Adipocyte (in vitro differentiated cells): Measurements from ENCODE around the gene PITPNM2.

Source experiments
- DNase-seq: peaks from one replicate; pipeline ENCODE4 v3.0.0-alpha.2; 2015; ENCODE audit warnings: low read depth
- H3K27me3 ChIP-seq: replicated peaks from 2 replicates; pipeline ENCODE4 v1.7.0; 2013; ENCODE audit warnings: mild to moderate bottlenecking, low read length, moderate library complexity; ENCODE audit not compliant: control insufficient read depth, insufficient read depth
- H3K36me3 ChIP-seq: 2 replicates; pipeline ENCODE4 v1.7.0; 2013; ENCODE audit warnings: low read length, mild to moderate bottlenecking, moderate library complexity; ENCODE audit not compliant: control insufficient read depth, insufficient read depth, severe bottlenecking
- H3K4me1 ChIP-seq: 2 replicates; pipeline ENCODE4 v1.7.0; 2013; ENCODE audit warnings: mild to moderate bottlenecking, low read length, moderate library complexity; ENCODE audit not compliant: control insufficient read depth, insufficient read depth
- H3K4me3 ChIP-seq: 2 replicates; pipeline ENCODE4 v1.7.0; 2013; ENCODE audit warnings: mild to moderate bottlenecking, low read length, moderate library complexity
- H3K9ac ChIP-seq: 2 replicates; pipeline ENCODE4 v1.7.0; 2013; ENCODE audit warnings: mild to moderate bottlenecking, low read length, moderate library complexity
- H3K9me3 ChIP-seq: 2 replicates; pipeline ENCODE4 v1.7.0; 2013; ENCODE audit warnings: mild to moderate bottlenecking, low read length, moderate library complexity; ENCODE audit not compliant: control insufficient read depth

PITPNM2 gene

GRCh38 chr12:123143736-123144461 lies 7.0 kb downstream of the PITPNM2 start:
- Histone ChIP-seq H3K4me3 (no peak overlapping the region), H3K36me3 (no peaks in the 10 kb centered on the region), H3K27me3 (no peaks in the 10 kb centered on the region), H3K4me1 (peaks cover 45% of the 10 kb centered on the region), H3K9ac (no peak overlapping the region), H3K9me3 (no peaks in the 10 kb centered on the region)
- no peak for DNase-seq

GRCh38 chr12:123142921-123143735 lies 7.8 kb downstream of the PITPNM2 start:
- Histone ChIP-seq H3K9ac (peak overlapping the region; percentile 80), H3K4me3 (peak overlapping the region; percentile 65), H3K36me3 (no peaks in the 10 kb centered on the region), H3K27me3 (no peaks in the 10 kb centered on the region), H3K9me3 (no peaks in the 10 kb centered on the region), H3K4me1 (peaks cover 45% of the 10 kb centered on the region)
- DNase-seq, result no peak

GRCh38 chr12:123142518-123142840 lies 8.4 kb downstream of the PITPNM2 start:
- Histone ChIP-seq H3K9ac (peak overlapping the region; percentile 80), H3K4me3 (peak overlapping the region; percentile 65), H3K36me3 (no peaks in the 10 kb centered on the region), H3K4me1 (peaks cover 45% of the 10 kb centered on the region), H3K27me3 (no peaks in the 10 kb centered on the region), H3K9me3 (no peaks in the 10 kb centered on the region)
- DNase-seq, result no peak

DNA sequence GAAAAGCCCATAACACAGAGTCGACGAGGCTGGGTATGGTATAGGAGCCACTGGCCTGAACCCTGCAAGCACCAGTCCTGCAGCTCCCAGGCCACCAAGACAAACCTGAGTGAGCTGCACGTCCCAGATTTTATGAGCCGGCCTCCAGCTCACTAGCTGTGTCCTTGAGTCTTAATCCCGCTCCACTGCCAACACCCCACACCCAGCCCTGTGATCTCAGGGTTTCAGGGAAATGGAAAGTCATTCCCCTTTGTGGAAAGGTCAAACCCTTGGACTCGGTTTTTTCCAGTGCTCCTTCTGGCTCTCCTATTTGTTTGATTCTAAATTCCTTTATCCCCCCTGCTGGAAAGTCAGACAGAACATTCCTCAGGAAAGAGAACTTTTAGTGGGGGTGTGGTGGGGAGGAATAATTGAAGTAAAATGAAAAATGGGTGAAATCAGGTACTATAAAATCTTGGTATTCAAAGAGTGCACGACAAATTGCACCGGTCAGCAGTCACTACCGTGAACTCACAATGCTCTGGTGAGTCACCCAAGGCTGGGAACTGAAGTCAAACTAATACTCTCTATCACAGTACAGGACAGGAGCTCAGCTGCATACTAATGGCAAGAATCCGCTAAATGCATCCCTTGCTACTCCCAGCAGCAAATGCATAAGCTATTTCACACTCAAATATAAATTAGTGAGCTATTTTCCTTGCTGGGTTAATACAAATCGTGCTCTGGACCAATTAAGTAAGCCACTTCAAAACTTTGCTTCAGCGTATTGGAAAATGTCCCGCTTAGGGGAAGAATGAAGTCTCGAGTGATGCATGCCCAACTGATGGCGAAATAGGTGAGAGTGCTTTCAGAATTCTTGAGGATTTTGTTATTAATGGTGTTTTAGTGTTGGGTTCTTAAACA lies 9.0 kb downstream of the PITPNM2 start:
- Histone ChIP-seq H3K9ac (peak overlapping the region; percentile 80), H3K36me3 (peaks cover 4% of the 10 kb centered on the region), H3K27me3 (no peaks in the 10 kb centered on the region), H3K4me3 (peak overlapping the region; percentile 65), H3K9me3 (no peaks in the 10 kb centered on the region), H3K4me1 (peaks cover 45% of the 10 kb centered on the region)
- peak; percentile 81 for DNase-seq

- Histone ChIP-seq H3K4me1 (peaks cover 45% of the 10 kb centered on the region), H3K27me3 (no peaks in the 10 kb centered on the region), H3K4me3 (peak overlapping the region; percentile 65), H3K9ac (peak overlapping the region; percentile 80), H3K9me3 (no peaks in the 10 kb centered on the region), H3K36me3 (peaks cover 4% of the 10 kb centered on the region)
- DNase-seq, result no peak
Observed at GRCh38 chr12:123140676-123141614, 9.9 kb downstream of the PITPNM2 start.

DNA sequence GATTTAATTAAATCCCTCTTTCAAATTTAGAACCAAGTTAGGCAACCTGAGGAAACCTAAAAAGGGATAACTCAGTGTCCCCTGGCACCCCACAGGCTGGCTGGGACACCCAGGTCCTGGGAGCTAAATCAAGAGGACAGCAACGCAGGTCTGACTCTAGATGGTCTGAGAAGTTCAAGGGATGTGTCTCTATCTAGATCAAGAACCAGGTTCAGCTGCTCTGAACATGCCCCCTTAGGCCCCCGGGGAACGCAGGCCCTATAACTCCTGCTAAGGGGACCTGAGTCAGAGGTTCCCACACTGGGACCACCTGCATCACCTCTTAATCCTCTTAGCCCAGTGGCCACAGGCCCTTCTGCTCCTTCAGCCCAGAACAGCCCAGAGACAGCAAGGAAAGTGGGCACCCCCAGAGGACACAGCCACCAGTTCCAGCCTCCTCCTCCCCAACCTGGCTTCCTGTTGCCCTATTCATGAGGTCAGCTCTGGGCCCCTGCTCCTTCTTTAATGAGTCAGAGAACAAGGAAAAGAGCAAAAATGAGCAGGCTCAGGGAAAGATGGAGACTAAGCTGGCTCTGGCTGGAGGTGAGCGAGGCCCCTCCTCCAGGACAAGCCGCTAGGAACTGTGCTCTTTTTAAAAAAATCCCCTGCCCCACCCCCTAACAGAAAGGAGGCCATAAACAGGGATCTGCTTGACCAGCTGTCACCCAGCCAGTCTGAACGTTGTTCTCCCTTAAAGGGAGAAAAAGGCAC lies 10.8 kb downstream of the PITPNM2 start:
- H3K4me3 ChIP-seq, result no peak overlapping the region
- H3K36me3 ChIP-seq, result peaks cover 4% of the 10 kb centered on the region
- peak; percentile 34 for DNase-seq
- H3K27me3 ChIP-seq, result no peaks in the 10 kb centered on the region
- H3K9me3 ChIP-seq, result no peaks in the 10 kb centered on the region
- peak overlapping the region; percentile 80 for H3K9ac ChIP-seq
- peaks cover 45% of the 10 kb centered on the region for H3K4me1 ChIP-seq

- Histone ChIP-seq H3K9ac (no peak overlapping the region), H3K9me3 (no peaks in the 10 kb centered on the region), H3K4me1 (peaks cover 27% of the 10 kb centered on the region), H3K36me3 (peaks cover 4% of the 10 kb centered on the region), H3K27me3 (no peaks in the 10 kb centered on the region), H3K4me3 (no peak overlapping the region)
- DNase-seq, result no peak
Observed at GRCh38 chr12:123135688-123136087, 15.2 kb downstream of the PITPNM2 start.

GRCh38 chr12:123134826-123135225 lies 16.1 kb downstream of the PITPNM2 start:
- Histone ChIP-seq H3K36me3 (peaks cover 4% of the 10 kb centered on the region), H3K9ac (no peak overlapping the region), H3K4me3 (no peak overlapping the region), H3K4me1 (peaks cover 19% of the 10 kb centered on the region), H3K9me3 (no peaks in the 10 kb centered on the region), H3K27me3 (no peaks in the 10 kb centered on the region)
- no peak for DNase-seq

- H3K4me3 ChIP-seq, result no peak overlapping the region
- no peaks in the 10 kb centered on the region for H3K9me3 ChIP-seq
- DNase-seq, result no peak
- H3K4me1 ChIP-seq, result peaks cover 15% of the 10 kb centered on the region
- no peaks in the 10 kb centered on the region for H3K27me3 ChIP-seq
- no peak overlapping the region for H3K9ac ChIP-seq
- H3K36me3 ChIP-seq, result peaks cover 4% of the 10 kb centered on the region
Observed at GRCh38 chr12:123134271-123134671, 16.6 kb downstream of the PITPNM2 start.

- peaks cover 16% of the 10 kb centered on the region for H3K4me1 ChIP-seq
- H3K27me3 ChIP-seq, result no peaks in the 10 kb centered on the region
- no peak for DNase-seq
- H3K36me3 ChIP-seq, result peaks cover 4% of the 10 kb centered on the region
- no peak overlapping the region for H3K4me3 ChIP-seq
- no peak overlapping the region for H3K9ac ChIP-seq
- H3K9me3 ChIP-seq, result no peaks in the 10 kb centered on the region
Observed at GRCh38 chr12:123133701-123134100, 17.2 kb downstream of the PITPNM2 start.
